ENCODE results near the gene TGFBR2. TPM values are rescaled to one million over a fixed set of nuclear protein-coding genes. Genes with fewer than 3 reads are reported as not detected.

Gene TGFBR2
- total and polyA plus RNA-seq, 10 of the 15 experiments (the other 5 are each of a cell fraction or from before 2014, with no cell fraction given): 0.02 to 0.98 (median 0.18) TPM; not detected in 1

GRCh38 chr3:30693470-30694120 is 87.2 kb downstream of the TGFBR2 start (continued):
- 0 out of 3 replicates have a peak, but pooled peaks have one; percentile 23 for TF ChIP-seq POU2F2 (IDR thresholded peaks at IDR 0.05; ENCODE audit: borderline replicate concordance, low read depth, low read length)
- no peak for TF ChIP-seq STAT1 (conservative IDR thresholded peaks at IDR 0.05)

- no peaks in the 10 kb centered on the region; a peak in 1 of 4 replicates for H3K27me3 ChIP-seq (replicated peaks in 1 of 2; ENCODE audit: control insufficient read depth in 2 of 2, insufficient read depth in 2 of 2, low read length in 1 of 2)
- ChIA-PET POLR2A (interaction anchor here (0.7 kb wide), 1 partner anchor 259 kb away, joined by 3 read pairs; no protein-coding TSS in a partner anchor), RAD21 (ENCODE audit: unreplicated experiment) (interaction anchor here (0.7 to 3.7 kb wide), 12 partner anchors 17 to 1778 kb away, joined by 3 to 25 read pairs (median 4); partner anchors contain the start of gene TGFBR2), SMC1A (ENCODE audit: uncharacterized antibody, unreplicated experiment) (interaction anchor here (0.7 to 5.7 kb wide), 12 partner anchors 13 to 652 kb away, joined by 3 to 28 read pairs (median 4); no protein-coding TSS in a partner anchor), CTCF (interaction anchor here (0.9 to 3.6 kb wide), 26 partner anchors 8 to 1209 kb away, joined by 3 to 40 read pairs (median 4); no protein-coding TSS in a partner anchor)
- no peak overlapping the region for H3K4me3 ChIP-seq
- DNase-seq (ENCODE audit: low read depth, low spot score) (no peak), FAIRE-seq (no peak), ATAC-seq (no peak)
- no peak overlapping the region for H3K4me2 ChIP-seq (ENCODE audit: control insufficient read depth, insufficient read depth)
- TF ChIP-seq WRNIP1 (IDR thresholded peaks at IDR 0.05; ENCODE audit: borderline replicate concordance, low read depth, low read length) (no peak), IRF5 (IDR thresholded peaks at IDR 0.05; ENCODE audit: borderline replicate concordance) (no peak), MYC (IDR thresholded peaks at IDR 0.05; ENCODE audit: insufficient read depth, insufficient read length, insufficient replicate concordance, low read length, severe bottlenecking) (no peak), ZBTB4 (CRISPR knock-in tag; IDR thresholded peaks at IDR 0.05) (no peak), ZSCAN29 (IDR thresholded peaks at IDR 0.05) (no peak), IKZF1 (conservative IDR thresholded peaks at IDR 0.05) (no peak), MTA3 (IDR thresholded peaks at IDR 0.05; ENCODE audit: borderline replicate concordance, low read length) (no peak), HSF1 (IDR thresholded peaks at IDR 0.05; ENCODE audit: low read depth, low read length) (no peak), PBX3 (IDR thresholded peaks at IDR 0.05; ENCODE audit: insufficient replicate concordance, low read depth, low read length) (no peak), SRF (IDR thresholded peaks at IDR 0.05; ENCODE audit: low read depth in 2 of 2, low read length in 2 of 2) (no peak), HCFC1 (IDR thresholded peaks at IDR 0.05; ENCODE audit: low read length) (no peak)
- no TSS peak for BruUV-seq (replicated peaks)
- no peaks in the 10 kb centered on the region for H3K9me3 ChIP-seq (replicated peaks; ENCODE audit: control insufficient read depth, insufficient read depth, low read length)
- H4K20me1 ChIP-seq (ENCODE audit: control insufficient read depth, insufficient read depth): no peaks in the 10 kb centered on the region
- H3K27ac ChIP-seq (ENCODE audit: control insufficient read depth, insufficient read depth): no peak overlapping the region
- no peaks in the 10 kb centered on the region for H3K4me1 ChIP-seq (ENCODE audit: control insufficient read depth, insufficient read depth, low read length)
- WGBS (ENCODE audit: insufficient coverage, insufficient replicate concordance, low lambda C conversion rate, missing lambda C conversion rate): 49% methylated on average over 3 of the region's 3 CpGs
- H3K79me2 ChIP-seq (ENCODE audit: control insufficient read depth, insufficient read depth, low read length): no peaks in the 10 kb centered on the region
- no peaks in the 10 kb centered on the region for H3K36me3 ChIP-seq (ENCODE audit: control insufficient read depth in 2 of 2, insufficient read depth in 2 of 2, low read length in 1 of 2)
- no peak overlapping the region for H3K9ac ChIP-seq (ENCODE audit: control insufficient read depth, insufficient read depth, low read length)
- no peak overlapping the region for H2AFZ ChIP-seq (ENCODE audit: control insufficient read depth, low read depth, low read length)
- in situ Hi-C loops (cut with MboI): loop anchor here (10.0 kb wide), 2 partner anchors 589 to 669 kb away; no protein-coding TSS in a partner anchor
- intact Hi-C loops (cut with micrococcal nuclease; ENCODE audit: unreplicated experiment): loop anchor here (10.0 kb wide), 1 partner anchor 249 kb away; no protein-coding TSS in a partner anchor
Observed at GRCh38 chr3:30694148-30694547, 87.7 kb downstream of the TGFBR2 start.
